C4-2B (cell line): ENCODE data around the gene ARHGEF4.

ENCODE experiments used
- H3K27ac ChIP-seq: fragments of 450-650 bp; 2 replicates; pipeline ENCODE4 v1.5.1; 2017
- CTCF ChIP-seq: fragments of 450-650 bp; conservative IDR thresholded peaks from 2 replicates; pipeline ENCODE4 v1.5.1; 2017; ENCODE audit warnings: mild to moderate bottlenecking
- ZFX ChIP-seq: fragments of 450-650 bp; IDR thresholded peaks from 2 replicates; pipeline ENCODE4 v1.6.1; 2017

The ARHGEF4 gene

GRCh38 chr2:131038258-131039100 is 201.8 kb downstream of the ARHGEF4 start:
- no peak overlapping the region for H3K27ac ChIP-seq
- no peak for TF ChIP-seq CTCF
- no peak for TF ChIP-seq ZFX

GRCh38 chr2:131039101-131039440 is 202.4 kb downstream of the ARHGEF4 start:
- no peak overlapping the region for H3K27ac ChIP-seq

GRCh38 chr2:131039535-131039907 is 202.8 kb downstream of the ARHGEF4 start:
- no peak overlapping the region for H3K27ac ChIP-seq
- TF ChIP-seq CTCF (no peak), ZFX (no peak)

More at GRCh38 chr2:131039101-131039440, 202.4 kb downstream of the ARHGEF4 start:
- TF ChIP-seq ZFX, result no peak
- TF ChIP-seq CTCF, result no peak

GRCh38 chr2:131039908-131040660 is 203.4 kb downstream of the ARHGEF4 start:
- no peak for TF ChIP-seq ZFX
- TF ChIP-seq CTCF, result no peak
- no peak overlapping the region for H3K27ac ChIP-seq

- no peak overlapping the region for H3K27ac ChIP-seq
- TF ChIP-seq CTCF, result no peak
- TF ChIP-seq ZFX, result no peak
These were observed 204.1 kb downstream of the ARHGEF4 start for GRCh38 chr2:131040661-131041401.

GRCh38 chr2:131041402-131042147 is 204.9 kb downstream of the ARHGEF4 start:
- no peak overlapping the region for H3K27ac ChIP-seq
- TF ChIP-seq CTCF, result no peak
- no peak for TF ChIP-seq ZFX
